Smooth muscle cell (in vitro differentiated cells): ENCODE results near the gene FAM53B. TPM values are rescaled to one million over a fixed set of nuclear protein-coding genes. Genes with fewer than 3 reads are reported as not detected.

Experiments
- DNase-seq: peaks from one replicate; lab custom pipeline; 2025; ENCODE audit not compliant: unreplicated experiment; lab: John Stamatoyannopoulos, UW
- H2AFZ ChIP-seq: fragments of 200-600 bp; sonication (generic); 2 replicates; pipeline ENCODE4 v1.6.0; 2016; ENCODE audit warnings: antibody characterized with exemption, low read depth, mild to moderate bottlenecking
- H3F3A ChIP-seq: fragments of 200-600 bp; sonication (generic); 2 replicates; pipeline ENCODE4 v1.6.0; 2017; ENCODE audit warnings: antibody characterized with exemption, low read depth
- H3K27ac ChIP-seq: fragments of 200-600 bp; sonication (generic); 2 replicates; pipeline ENCODE4 v1.5.1; 2016; ENCODE audit warnings: low read depth, mild to moderate bottlenecking
- H3K27me3 ChIP-seq: fragments of 200-600 bp; sonication (generic); 2 replicates; pipeline ENCODE4 v1.6.1; 2016; ENCODE audit warnings: low read depth, mild to moderate bottlenecking
- H3K36me3 ChIP-seq: fragments of 200-600 bp; sonication (generic); 2 replicates; pipeline ENCODE4 v1.5.1; 2016; ENCODE audit warnings: low read depth
- H3K4me1 ChIP-seq: fragments of 200-600 bp; sonication (generic); 2 replicates; pipeline ENCODE4 v1.5.1; 2016; ENCODE audit warnings: low read depth
- H3K4me2 ChIP-seq: fragments of 200-600 bp; sonication (generic); 2 replicates; pipeline ENCODE4 v1.6.0; 2016; ENCODE audit warnings: mild to moderate bottlenecking
- H3K4me3 ChIP-seq: fragments of 200-600 bp; sonication (generic); 2 replicates; pipeline ENCODE4 v1.5.1; 2016; ENCODE audit warnings: mild to moderate bottlenecking
- H3K79me2 ChIP-seq: fragments of 200-600 bp; sonication (generic); 2 replicates; pipeline ENCODE4 v1.6.0; 2016; ENCODE audit warnings: low read depth, mild to moderate bottlenecking
- H3K9ac ChIP-seq: fragments of 200-600 bp; sonication (generic); 2 replicates; pipeline ENCODE4 v1.6.0; 2016; ENCODE audit warnings: low read depth
- H3K9me3 ChIP-seq: fragments of 200-600 bp; sonication (generic); replicated peaks from 2 replicates; pipeline ENCODE4 v1.5.1; 2016; ENCODE audit warnings: low read depth
- H4K20me1 ChIP-seq: fragments of 200-600 bp; sonication (generic); 2 replicates; pipeline ENCODE4 v1.6.0; 2016; ENCODE audit warnings: low read depth
- CTCF ChIP-seq: fragments of 200-600 bp; sonication (generic); IDR thresholded peaks from 2 replicates; pipeline ENCODE4 v1.5.1; 2017; ENCODE audit warnings: borderline replicate concordance, mild to moderate bottlenecking, antibody characterized with exemption; ENCODE audit not compliant: insufficient read depth, poor library complexity, severe bottlenecking
- WGBS: methylation state at CpG from one replicate; pipeline ENCODE4 v1.1.7; 2016; ENCODE audit warnings: low lambda C conversion rate; 5-methylcytosine and 5-hydroxymethylcytosine counted together
- polyA plus RNA-seq: library from polyadenylated mRNA; unstranded; fragments of >200 nt; fragmentation: Nextera tagmentation; extraction: Ambion mirVana; gene quantifications from 2 replicates; pipeline ENCODE4 v1.2.1, GENCODE V29; 2016
- total RNA-seq: library from RNA; depleted of rRNA; stranded (reverse); fragments of >200 nt; gene quantifications from 2 replicates; pipeline ENCODE4 v1.2.3, GENCODE V29; 2014

Gene FAM53B
- total and polyA plus RNA-seq, 2 experiments from 2014 or later, result 5.5 to 6.2 TPM

GRCh38 chr10:124738441-124738840 lies 5.7 kb downstream of the FAM53B start:
- peaks cover 5% of the 10 kb centered on the region for H3F3A ChIP-seq
- no peak overlapping the region for H3K4me3 ChIP-seq
- H3K27ac ChIP-seq, result no peak overlapping the region
- H3K9me3 ChIP-seq, result no peaks in the 10 kb centered on the region
- DNase-seq, result no peak
- peaks cover 5% of the 10 kb centered on the region for H3K79me2 ChIP-seq
- H4K20me1 ChIP-seq, result peaks cover 92% of the 10 kb centered on the region
- no peak overlapping the region for H3K9ac ChIP-seq
- no peaks in the 10 kb centered on the region for H3K36me3 ChIP-seq
- no peak for TF ChIP-seq CTCF
- WGBS, result 76% methylated on average over 6 of the region's 6 CpGs
- no peaks in the 10 kb centered on the region for H3K27me3 ChIP-seq
- H2AFZ ChIP-seq, result no peak overlapping the region
- H3K4me1 ChIP-seq, result peaks cover 39% of the 10 kb centered on the region
- H3K4me2 ChIP-seq, result no peak overlapping the region

GRCh38 chr10:124737708-124738107 lies 6.5 kb downstream of the FAM53B start:
- H3K27ac ChIP-seq, result no peak overlapping the region
- no peak for TF ChIP-seq CTCF
- H2AFZ ChIP-seq, result no peak overlapping the region
- H3K4me1 ChIP-seq, result peaks cover 41% of the 10 kb centered on the region
- H3K27me3 ChIP-seq, result no peaks in the 10 kb centered on the region
- no peaks in the 10 kb centered on the region for H3K36me3 ChIP-seq
- peaks cover 98% of the 10 kb centered on the region for H4K20me1 ChIP-seq
- peaks cover 5% of the 10 kb centered on the region for H3F3A ChIP-seq
- H3K4me2 ChIP-seq, result no peak overlapping the region
- WGBS, result 94% methylated on average over 2 of the region's 2 CpGs
- H3K4me3 ChIP-seq, result no peak overlapping the region
- peaks cover 5% of the 10 kb centered on the region for H3K79me2 ChIP-seq
- DNase-seq, result no peak
- H3K9me3 ChIP-seq, result no peaks in the 10 kb centered on the region
- H3K9ac ChIP-seq, result no peak overlapping the region

GRCh38 chr10:124737221-124737620 lies 7.0 kb downstream of the FAM53B start:
- Histone ChIP-seq H3F3A (peaks cover 5% of the 10 kb centered on the region), H3K4me2 (no peak overlapping the region), H4K20me1 (peaks cover 95% of the 10 kb centered on the region), H3K4me3 (no peak overlapping the region), H2AFZ (no peak overlapping the region), H3K9ac (no peak overlapping the region), H3K4me1 (peaks cover 36% of the 10 kb centered on the region), H3K27me3 (no peaks in the 10 kb centered on the region), H3K9me3 (no peaks in the 10 kb centered on the region), H3K79me2 (peaks cover 5% of the 10 kb centered on the region), H3K27ac (no peak overlapping the region), H3K36me3 (no peaks in the 10 kb centered on the region)
- TF ChIP-seq CTCF, result no peak
- WGBS, result 95% methylated on average over 7 of the region's 7 CpGs
- no peak for DNase-seq

- DNase-seq, result peak; percentile 35
- H3K4me2 ChIP-seq, result no peak overlapping the region
- H3K79me2 ChIP-seq, result peaks cover 5% of the 10 kb centered on the region
- no peaks in the 10 kb centered on the region for H3K27me3 ChIP-seq
- H3K4me3 ChIP-seq, result no peak overlapping the region
- H3F3A ChIP-seq, result peaks cover 5% of the 10 kb centered on the region
- H3K4me1 ChIP-seq, result peaks cover 30% of the 10 kb centered on the region
- no peak for TF ChIP-seq CTCF
- no peak overlapping the region for H3K27ac ChIP-seq
- WGBS, result 73% methylated on average over 11 of the region's 11 CpGs
- no peak overlapping the region for H3K9ac ChIP-seq
- peaks cover 89% of the 10 kb centered on the region for H4K20me1 ChIP-seq
- no peak overlapping the region for H2AFZ ChIP-seq
- no peaks in the 10 kb centered on the region for H3K9me3 ChIP-seq
- H3K36me3 ChIP-seq, result no peaks in the 10 kb centered on the region
These were observed 7.6 kb downstream of the FAM53B start for GRCh38 chr10:124736491-124737136.
